ENCODE results near the gene MAP2K4. TPM values are rescaled to one million over a fixed set of nuclear protein-coding genes. Genes with fewer than 3 reads are reported as not detected.
A peak's percentile ranks its signal among the peaks of the same experiment; 100 is the strongest.

The MAP2K4 gene
- total RNA-seq, 1 donor from 2014 or later, result 37.5 TPM

GRCh38 chr17:12164085-12164484 is 143.4 kb downstream of the MAP2K4 start:
- no peak overlapping the region for H3K4me2 ChIP-seq (ENCODE audit: low read length)
- no peaks in the 10 kb centered on the region for H3K9me3 ChIP-seq (ENCODE audit: insufficient read depth, low read depth, low read length)
- Mint-ChIP-seq H3K27me3 (ENCODE audit: low read depth, unreplicated experiment) (no peaks in the 10 kb centered on the region), H3K4me3 (ENCODE audit: unreplicated experiment) (no peak overlapping the region), H3K36me3 (ENCODE audit: low read depth, unreplicated experiment) (peaks cover 1% of the 10 kb centered on the region), H3K9me3 (ENCODE audit: unreplicated experiment) (peaks cover 4% of the 10 kb centered on the region), H3K4me1 (ENCODE audit: low read depth, unreplicated experiment) (no peaks in the 10 kb centered on the region), H3K27ac (ENCODE audit: unreplicated experiment) (no peak overlapping the region)
- H4K20me1 ChIP-seq (ENCODE audit: insufficient read depth, low read length), result no peaks in the 10 kb centered on the region
- TF ChIP-seq CTCF (IDR thresholded peaks at IDR 0.05; ENCODE audit: insufficient read depth, low read depth, low read length), result no peak
- TF ChIP-seq EZH2 (IDR thresholded peaks at IDR 0.05; ENCODE audit: insufficient read depth, low read length), result no peak
- no peaks in the 10 kb centered on the region for H3K4me1 ChIP-seq (ENCODE audit: insufficient read depth, low read length)
- no peaks in the 10 kb centered on the region for H3K36me3 ChIP-seq (ENCODE audit: insufficient read depth, low read length)
- H3K27ac ChIP-seq (ENCODE audit: low read depth, low read length), result no peak overlapping the region
- no peak overlapping the region for H3K9ac ChIP-seq (ENCODE audit: low read length)
- H3K4me3 ChIP-seq (ENCODE audit: insufficient read depth, low read depth, low read length), result no peak overlapping the region
- FAIRE-seq (no peak), DNase-seq (ENCODE audit: low read depth) (no peak)
- no peak overlapping the region for H2AFZ ChIP-seq (ENCODE audit: low read depth, low read length)
- no peaks in the 10 kb centered on the region for H3K79me2 ChIP-seq (ENCODE audit: insufficient read depth, low read length)
- H3K27me3 ChIP-seq (ENCODE audit: insufficient read depth, low read length), result no peaks in the 10 kb centered on the region

GRCh38 chr17:12178644-12179330 is 158.1 kb downstream of the MAP2K4 start:
- Histone ChIP-seq H3K9ac (ENCODE audit: low read length) (no peak overlapping the region), H3K4me1 (ENCODE audit: insufficient read depth, low read length) (no peaks in the 10 kb centered on the region), H3K27me3 (ENCODE audit: insufficient read depth, low read length) (no peaks in the 10 kb centered on the region), H3K4me2 (ENCODE audit: low read length) (no peak overlapping the region), H3K4me3 (ENCODE audit: insufficient read depth, low read depth, low read length) (no peak overlapping the region), H4K20me1 (ENCODE audit: insufficient read depth, low read length) (no peaks in the 10 kb centered on the region), H3K27ac (ENCODE audit: low read depth, low read length) (no peak overlapping the region), H3K36me3 (ENCODE audit: insufficient read depth, low read length) (no peaks in the 10 kb centered on the region), H2AFZ (ENCODE audit: low read depth, low read length) (no peak overlapping the region), H3K9me3 (ENCODE audit: insufficient read depth, low read depth, low read length) (no peaks in the 10 kb centered on the region), H3K79me2 (ENCODE audit: insufficient read depth, low read length) (no peaks in the 10 kb centered on the region)
- no peaks in the 10 kb centered on the region for H3K4me1 Mint-ChIP-seq (ENCODE audit: low read depth, unreplicated experiment)
- no peaks in the 10 kb centered on the region for H3K27me3 Mint-ChIP-seq (ENCODE audit: low read depth, unreplicated experiment)
- FAIRE-seq (no peak), DNase-seq (ENCODE audit: low read depth) (no peak)
- no peak overlapping the region for H3K27ac Mint-ChIP-seq (ENCODE audit: unreplicated experiment)
- H3K9me3 Mint-ChIP-seq (ENCODE audit: unreplicated experiment), result no peaks in the 10 kb centered on the region
- H3K36me3 Mint-ChIP-seq (ENCODE audit: low read depth, unreplicated experiment), result no peaks in the 10 kb centered on the region
- TF ChIP-seq CTCF (IDR thresholded peaks at IDR 0.05; ENCODE audit: insufficient read depth, low read depth, low read length), result no peak
- TF ChIP-seq EZH2 (IDR thresholded peaks at IDR 0.05; ENCODE audit: insufficient read depth, low read length), result no peak
- no peak overlapping the region for H3K4me3 Mint-ChIP-seq (ENCODE audit: unreplicated experiment)

GRCh38 chr17:12180644-12181261 is 160.1 kb downstream of the MAP2K4 start:
- no peaks in the 10 kb centered on the region for H3K4me1 Mint-ChIP-seq (ENCODE audit: low read depth, unreplicated experiment)
- no peaks in the 10 kb centered on the region for H3K27me3 Mint-ChIP-seq (ENCODE audit: low read depth, unreplicated experiment)
- no peaks in the 10 kb centered on the region for H3K9me3 Mint-ChIP-seq (ENCODE audit: unreplicated experiment)
- Histone ChIP-seq H3K9ac (ENCODE audit: low read length) (no peak overlapping the region), H2AFZ (ENCODE audit: low read depth, low read length) (no peak overlapping the region), H3K4me1 (ENCODE audit: insufficient read depth, low read length) (no peaks in the 10 kb centered on the region), H3K79me2 (ENCODE audit: insufficient read depth, low read length) (no peaks in the 10 kb centered on the region), H3K4me2 (ENCODE audit: low read length) (peak overlapping the region; percentile 37), H3K27ac (ENCODE audit: low read depth, low read length) (no peak overlapping the region), H3K4me3 (ENCODE audit: insufficient read depth, low read depth, low read length) (no peak overlapping the region), H3K9me3 (ENCODE audit: insufficient read depth, low read depth, low read length) (no peaks in the 10 kb centered on the region), H3K36me3 (ENCODE audit: insufficient read depth, low read length) (no peaks in the 10 kb centered on the region), H4K20me1 (ENCODE audit: insufficient read depth, low read length) (no peaks in the 10 kb centered on the region), H3K27me3 (ENCODE audit: insufficient read depth, low read length) (no peaks in the 10 kb centered on the region)
- H3K36me3 Mint-ChIP-seq (ENCODE audit: low read depth, unreplicated experiment), result no peaks in the 10 kb centered on the region
- DNase-seq (ENCODE audit: low read depth) (peak; percentile 14), FAIRE-seq (peak; percentile 55)
- peak; percentile 90 for TF ChIP-seq CTCF (IDR thresholded peaks at IDR 0.05; ENCODE audit: insufficient read depth, low read depth, low read length)
- TF ChIP-seq EZH2 (IDR thresholded peaks at IDR 0.05; ENCODE audit: insufficient read depth, low read length), result no peak
- H3K4me3 Mint-ChIP-seq (ENCODE audit: unreplicated experiment), result no peak overlapping the region
- H3K27ac Mint-ChIP-seq (ENCODE audit: unreplicated experiment), result no peak overlapping the region

Measured in astrocyte (in vitro differentiated cells and primary cell).